HS-5 (cell line): Measurements from ENCODE around the gene DIS3L2.

Experiments used
- DNase-seq: peaks from one replicate; pipeline ENCODE4 v3.0.0-alpha.2; 2012; ENCODE audit warnings: low read depth

Gene DIS3L2

GRCh38 chr2:231961349-231962166, at the start of gene DIS3L2:
DIS3L2 (plus strand) TSS chr2:231961713; CDS start chr2:232014928, 53,215 bp downstream.
- DNase-seq: peak; percentile 33

GRCh38 chr2:231914077-231914690, 47.3 kb upstream of the DIS3L2 start:
- DNase-seq: no peak

GRCh38 chr2:231917280-231918066, 44.0 kb upstream of the DIS3L2 start:
- DNase-seq: no peak

GRCh38 chr2:231918501-231919330, 42.8 kb upstream of the DIS3L2 start:
- DNase-seq: no peak

- no peak for DNase-seq
Observed at GRCh38 chr2:231919341-231920035, 42.0 kb upstream of the DIS3L2 start.

GRCh38 chr2:231920366-231920765, 41.1 kb upstream of the DIS3L2 start:
- DNase-seq: no peak

GRCh38 chr2:231920795-231921194, 40.7 kb upstream of the DIS3L2 start:
- DNase-seq: no peak

GRCh38 chr2:231922311-231923009, 39.1 kb upstream of the DIS3L2 start:
- no peak for DNase-seq

GRCh38 chr2:231923010-231923344, 38.5 kb upstream of the DIS3L2 start:
- DNase-seq: no peak

- DNase-seq: no peak
Observed at GRCh38 chr2:231923951-231924888, 37.3 kb upstream of the DIS3L2 start.

- DNase-seq: no peak
Observed at GRCh38 chr2:231924889-231925275, 36.6 kb upstream of the DIS3L2 start.

GRCh38 chr2:231925303-231926179, 36.0 kb upstream of the DIS3L2 start:
- peak; percentile 33 for DNase-seq

GRCh38 chr2:231926180-231926741, 35.3 kb upstream of the DIS3L2 start, which contains the start of gene NPPC:
NPPC (minus strand) TSS chr2:231926396; CDS start chr2:231926249, 147 bp downstream.
- no peak for DNase-seq

GRCh38 chr2:231926761-231927565, 34.5 kb upstream of the DIS3L2 start:
- DNase-seq: no peak

- DNase-seq: no peak
Observed at GRCh38 chr2:231927566-231927890, 34.0 kb upstream of the DIS3L2 start.

GRCh38 chr2:231928481-231928880, 33.0 kb upstream of the DIS3L2 start:
- no peak for DNase-seq
